ENCODE data around the gene SHC2.

Gene SHC2

GRCh38 chr19:369256-369655, 91.6 kb downstream of the SHC2 start:
- no peak for DNase-seq

- no peak for DNase-seq
These were observed 92.2 kb downstream of the SHC2 start for GRCh38 chr19:368630-369024.

- no peak for DNase-seq
These were observed 92.7 kb downstream of the SHC2 start for GRCh38 chr19:367963-368629.

- no peak for DNase-seq
These were observed 93.3 kb downstream of the SHC2 start for GRCh38 chr19:367561-367960.

GRCh38 chr19:366951-367350, 93.9 kb downstream of the SHC2 start:
- no peak for DNase-seq

Data from DMS79 treated with DMSO at 0.1 percent for 48 hours (cell line).